HCT116 (cell line): Measurements from ENCODE around the gene TRIM60. TPM values are rescaled to one million over a fixed set of nuclear protein-coding genes. Genes with fewer than 3 reads are reported as not detected.
"Not testable (repeated sequence)": the region's sequence is repeated elsewhere in the genome, so short reads cannot be mapped to it uniquely, and the experiment has no call there.

Source experiments
- ATAC-seq: fragments of 200-7000 bp; cut with Tn5 transposase; 2 replicates; pipeline ENCODE4 v1.9.1; 2020; ENCODE audit warnings: mild to moderate bottlenecking, moderate library complexity
- BruUV-seq: library from RNA; stranded (reverse); fragments of 400-500 nt; replicated peaks from 2 replicates; lab custom pipeline; 2021; lab: Mats Ljungman, UMichigan
- CTCF ChIA-PET: fragments of 300-600 bp; sonication (Branson Sonifier 250); formaldehyde crosslinking; loops from one replicate; lab custom pipeline; 2021; ENCODE audit warnings: antibody characterized with exemption; lab: Charles Lee
- POLR2A ChIA-PET: fragments of 300-600, 350-600 bp; sonication (Branson Sonifier 250); formaldehyde crosslinking; loops from one replicate; lab custom pipeline; 2021; ENCODE audit warnings: antibody characterized with exemption; lab: Charles Lee
- RAD21 ChIA-PET, 2 experiments: fragments of 300-600 bp; sonication (Branson Sonifier 250); formaldehyde crosslinking; loops; one replicate each; lab custom pipeline; 2023; ENCODE audit warnings: low total read pairs in 2 of 2; ENCODE audit not compliant: uncharacterized antibody in 2 of 2, unreplicated experiment in 2 of 2, low non-redundant PET in 1 of 2; lab: Charles Lee
- DNase-seq: peaks from one replicate; pipeline ENCODE4 v3.0.0-alpha.2; 2010; ENCODE audit warnings: low read depth, low spot score
- H2AFZ ChIP-seq: fragments of 200-600 bp; shearing (Covaris generic), sonication (generic); 2 replicates; pipeline ENCODE4 v1.6.1; 2017; ENCODE audit warnings: low read depth, mixed run types, mixed read lengths, antibody characterized with exemption, low read length; ENCODE audit not compliant: poor library complexity, severe bottlenecking
- H3K27ac ChIP-seq: 2 replicates; pipeline ENCODE4 v1.5.1; 2012; ENCODE audit warnings: low read depth, low read length
- H3K27me3 ChIP-seq: fragments of 200-600 bp; sonication (generic); 2 replicates; pipeline ENCODE4 v1.6.1; 2016; ENCODE audit warnings: mixed run types, low read length, mixed read lengths; ENCODE audit not compliant: insufficient read depth
- H3K36me3 ChIP-seq, 2 experiments: fragments of 200-500 bp in 1 of 2; fragments of 200-600 bp in 1 of 2; sonication (Bioruptor generic) in 1 of 2; sonication (generic) in 1 of 2; 2 replicates each; pipeline versions ENCODE4 v1.5.1 to v1.6.1; 2014 to 2016; ENCODE audit warnings: low read length in 2 of 2, inconsistent platforms in 1 of 2, mixed read lengths in 1 of 2, mixed run types in 1 of 2; ENCODE audit not compliant: insufficient read depth in 2 of 2, control insufficient read depth in 1 of 2
- H3K4me1 ChIP-seq, 2 experiments: fragments of 200-600 bp in 1 of 2; sonication (generic) in 1 of 2; 2 replicates each; pipeline versions ENCODE4 v1.5.1 to v1.6.1; 2012 to 2017; ENCODE audit warnings: low read length in 2 of 2, inconsistent platforms in 1 of 2, mild to moderate bottlenecking in 1 of 2, mixed read lengths in 1 of 2, mixed run types in 1 of 2, moderate library complexity in 1 of 2; ENCODE audit not compliant: insufficient read depth in 2 of 2, control insufficient read depth in 1 of 2
- H3K4me2 ChIP-seq: fragments of 200-600 bp; sonication (generic); 2 replicates; pipeline ENCODE4 v1.6.1; 2017; ENCODE audit warnings: mixed run types, low read length, mixed read lengths
- H3K4me3 ChIP-seq, 2 experiments: fragments of 200-600 bp in 1 of 2; sonication (generic) in 1 of 2; replicated peaks in 1 of 2; 2 replicates each; pipeline ENCODE4 v1.5.1; 2011 to 2016; ENCODE audit warnings: low read length in 2 of 2, control low read depth in 1 of 2, low read depth in 1 of 2, mild to moderate bottlenecking in 1 of 2, mixed read lengths in 1 of 2, mixed run types in 1 of 2
- H3K79me2 ChIP-seq: fragments of 200-600 bp; sonication (generic); 2 replicates; pipeline ENCODE4 v1.6.1; 2017; ENCODE audit warnings: mild to moderate bottlenecking, mixed run types, low read length, moderate library complexity, mixed read lengths; ENCODE audit not compliant: insufficient read depth
- H3K9ac ChIP-seq: fragments of 200-600 bp; sonication (generic); 2 replicates; pipeline ENCODE4 v1.6.1; 2016; ENCODE audit warnings: low read length, mixed read lengths
- H3K9me2 ChIP-seq: fragments of 200-600 bp; sonication (generic), shearing (Covaris generic); 2 replicates; pipeline ENCODE4 v1.6.1; 2017; ENCODE audit warnings: mixed run types, mild to moderate bottlenecking, moderate library complexity; ENCODE audit not compliant: insufficient read depth
- H3K9me3 ChIP-seq, 2 experiments: fragments of 200-500 bp in 1 of 2; fragments of 200-600 bp in 1 of 2; sonication (Bioruptor generic) in 1 of 2; sonication (generic) in 1 of 2; 2 replicates each; pipeline ENCODE4 v1.6.1; 2014 to 2017; ENCODE audit warnings: low read length in 2 of 2, mixed read lengths in 2 of 2, inconsistent platforms in 1 of 2, low read depth in 1 of 2, mild to moderate bottlenecking in 1 of 2, mixed run types in 1 of 2, moderate library complexity in 1 of 2; ENCODE audit not compliant: control insufficient read depth in 1 of 2, insufficient read depth in 1 of 2
- H4K20me1 ChIP-seq: fragments of 200-600 bp; sonication (generic), shearing (Covaris generic); 2 replicates; pipeline ENCODE4 v1.6.1; 2017; ENCODE audit warnings: mixed run types, mild to moderate bottlenecking, moderate library complexity; ENCODE audit not compliant: insufficient read depth
- CEBPB ChIP-seq: IDR thresholded peaks from 2 replicates; pipeline ENCODE4 v1.6.1; 2012; ENCODE audit warnings: low read depth
- intact Hi-C: fragments of 100-400 bp; cut with micrococcal nuclease; formaldehyde crosslinking; loops from 2 replicates; pipeline ENCODE4 v1.10.0; 2022
- total RNA-seq: library from RNA; stranded (reverse); gene quantifications from one replicate; pipeline ENCODE4 v1.2.1, GENCODE V29; 2021; ENCODE audit not compliant: unreplicated experiment

The TRIM60 gene
- total RNA-seq, 1 experiment from 2014 or later, result not detected

GRCh38 chr4:164998526-164999080 lies 33.2 kb upstream of the TRIM60 start:
- RAD21 ChIA-PET, ATAC-seq, H2AFZ ChIP-seq, BruUV-seq, H3K9me2 ChIP-seq, H3K79me2 ChIP-seq, H4K20me1 ChIP-seq, H3K4me2 ChIP-seq, H3K36me3 ChIP-seq, H3K27me3 ChIP-seq, H3K9me3 ChIP-seq, DNase-seq, POLR2A ChIA-PET, H3K4me1 ChIP-seq, H3K9ac ChIP-seq, H3K4me3 ChIP-seq, H3K27ac ChIP-seq: not testable (repeated sequence)
- CTCF ChIA-PET, result interaction anchor here (0.5 kb wide), 1 partner anchor 78 kb away, joined by 3 read pairs; no protein-coding TSS in a partner anchor
- intact Hi-C loops, result loop anchor here (10.0 kb wide), 1 partner anchor 1444 kb away; no protein-coding TSS in a partner anchor

- BruUV-seq, POLR2A ChIA-PET, ATAC-seq: not testable (repeated sequence)
Observed at GRCh38 chr4:165001957-165002356, 29.8 kb upstream of the TRIM60 start.

GRCh38 chr4:165005352-165005925 lies 26.4 kb upstream of the TRIM60 start:
- no TSS peak for BruUV-seq

More at GRCh38 chr4:165001957-165002356, 29.8 kb upstream of the TRIM60 start:
- H3K27ac ChIP-seq, H3K79me2 ChIP-seq, RAD21 ChIA-PET, H3K9me3 ChIP-seq, CTCF ChIA-PET, H3K27me3 ChIP-seq, H4K20me1 ChIP-seq, DNase-seq, H3K4me2 ChIP-seq, H3K9ac ChIP-seq, H2AFZ ChIP-seq, H3K4me1 ChIP-seq, H3K9me2 ChIP-seq, H3K4me3 ChIP-seq, H3K36me3 ChIP-seq, intact Hi-C loops: not testable (repeated sequence)

More at GRCh38 chr4:165005352-165005925, 26.4 kb upstream of the TRIM60 start:
- H3K4me1 ChIP-seq, result no peaks in the 10 kb centered on the region
- no peaks in the 10 kb centered on the region for H3K36me3 ChIP-seq
- H3K27me3 ChIP-seq, result no peaks in the 10 kb centered on the region
- no peaks in the 10 kb centered on the region for H3K9me3 ChIP-seq
- H3K27ac ChIP-seq, result no peak overlapping the region
- ATAC-seq (no peak), DNase-seq (no peak)
- POLR2A ChIA-PET, result no interaction called here
- RAD21 ChIA-PET, result no interaction called here
- no peak overlapping the region for H2AFZ ChIP-seq
- intact Hi-C loops, result no loop called here
- no peak overlapping the region for H3K9ac ChIP-seq
- no peak overlapping the region for H3K4me2 ChIP-seq
- no peaks in the 10 kb centered on the region for H3K9me2 ChIP-seq
- CTCF ChIA-PET, result no interaction called here
- H4K20me1 ChIP-seq, result no peaks in the 10 kb centered on the region
- TF ChIP-seq CEBPB, result no peak
- H3K79me2 ChIP-seq, result no peaks in the 10 kb centered on the region
- no peak overlapping the region for H3K4me3 ChIP-seq
